Activated B cell treated with CpG ODN at 0.5 μM for 24 hours (primary cell): Measurements from ENCODE around the gene SIDT1. TPM values are rescaled to one million over a fixed set of nuclear protein-coding genes. Genes with fewer than 3 reads are reported as not detected.
"Not testable (repeated sequence)": the region's sequence is repeated elsewhere in the genome, so short reads cannot be mapped to it uniquely, and the experiment has no call there.

Experiments used
- ATAC-seq: fragments of 200-7000 bp; cut with Tn5 transposase; one replicate; pipeline ENCODE4 v1.10.0; 2021; ENCODE audit warnings: low read depth, mild to moderate bottlenecking, moderate library complexity
- CTCF ChIA-PET: fragments of 350-600 bp; sonication (Branson Sonifier 250); formaldehyde crosslinking; loops from one replicate; lab custom pipeline; 2021; ENCODE audit warnings: antibody characterized with exemption; lab: Charles Lee
- POLR2A ChIA-PET: fragments of 350-600 bp; sonication (Branson Sonifier 250); formaldehyde crosslinking; loops from one replicate; lab custom pipeline; 2021; ENCODE audit warnings: antibody characterized with exemption; lab: Charles Lee
- DNase-seq: peaks from one replicate; pipeline ENCODE4 v3.0.0; 2022
- H3K27ac Mint-ChIP-seq: one replicate; pipeline ENCODE4 v1.8.0; 2020; ENCODE audit warnings: mixed read lengths
- H3K27me3 Mint-ChIP-seq: one replicate; pipeline ENCODE4 v1.8.0; 2021; ENCODE audit warnings: mixed read lengths
- H3K36me3 Mint-ChIP-seq: one replicate; pipeline ENCODE4 v1.8.0; 2021; ENCODE audit warnings: low read depth, mixed read lengths
- H3K4me1 Mint-ChIP-seq: one replicate; pipeline ENCODE4 v1.8.0; 2021; ENCODE audit warnings: mixed read lengths
- H3K4me3 Mint-ChIP-seq: one replicate; pipeline ENCODE4 v1.8.0; 2020; ENCODE audit warnings: mild to moderate bottlenecking, mixed read lengths
- H3K9me3 Mint-ChIP-seq: one replicate; pipeline ENCODE4 v1.8.0; 2020; ENCODE audit warnings: mixed read lengths
- intact Hi-C: fragments of 100-400 bp; cut with micrococcal nuclease; formaldehyde crosslinking; loops from one replicate; pipeline ENCODE4 v1.15.1; 2024
- total RNA-seq: library from RNA; stranded (reverse); gene quantifications from 2 replicates; pipeline ENCODE4 v1.2.3, GENCODE V29; 2022
- TF ChIP-seq, protein P1 (sequence below): fragments of 200-600 bp; IDR thresholded peaks from one replicate; pipeline ENCODE4 v1.8.0; 2022; ENCODE audit warnings: antibody characterized with exemption, mild to moderate bottlenecking

Gene SIDT1
- total RNA-seq, 1 donor from 2014 or later: 44.9 TPM

DNA sequence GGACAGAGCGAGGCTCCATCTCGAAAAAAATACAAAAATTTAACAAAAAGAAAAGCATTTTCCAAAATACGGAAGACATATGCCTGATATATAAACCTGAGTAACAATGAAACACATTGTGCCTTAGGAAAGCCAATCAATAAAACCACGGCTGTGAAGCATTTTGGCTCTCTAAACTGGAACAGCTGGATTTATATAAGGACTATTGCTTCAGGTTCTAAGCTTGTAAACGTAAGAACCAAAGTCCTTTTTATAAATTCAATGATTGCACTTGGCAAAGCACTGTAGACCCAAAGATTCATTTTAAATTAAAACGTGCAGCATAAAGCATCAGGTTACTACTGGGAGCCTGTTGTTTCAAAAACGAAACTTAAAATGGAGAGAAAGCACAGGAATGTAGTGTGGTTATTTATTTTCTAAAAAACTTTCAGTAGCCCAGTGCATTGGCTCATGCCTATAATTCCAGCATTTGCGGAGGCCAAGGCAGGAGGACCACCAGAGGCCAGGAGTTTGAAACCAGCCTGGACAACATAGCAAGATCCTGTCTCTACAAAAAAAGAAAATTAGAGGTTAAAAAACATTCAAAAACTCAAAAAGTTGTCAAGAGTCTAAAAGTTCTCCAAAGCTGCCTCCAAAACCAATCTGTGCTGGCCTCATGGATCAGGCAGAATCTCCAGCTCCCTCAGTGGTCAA, 102.6 kb downstream of the SIDT1 start:
- Mint-ChIP-seq H3K9me3 (no peaks in the 10 kb centered on the region), H3K4me3 (no peak overlapping the region), H3K27ac (no peak overlapping the region), H3K27me3 (no peaks in the 10 kb centered on the region), H3K4me1 (peaks cover 34% of the 10 kb centered on the region), H3K36me3 (peaks cover 8% of the 10 kb centered on the region)
- CTCF ChIA-PET: no interaction called here
- DNase-seq: no peak
- no peak for ATAC-seq
- POLR2A ChIA-PET: no interaction called here
- TF ChIP-seq, protein P1, sequence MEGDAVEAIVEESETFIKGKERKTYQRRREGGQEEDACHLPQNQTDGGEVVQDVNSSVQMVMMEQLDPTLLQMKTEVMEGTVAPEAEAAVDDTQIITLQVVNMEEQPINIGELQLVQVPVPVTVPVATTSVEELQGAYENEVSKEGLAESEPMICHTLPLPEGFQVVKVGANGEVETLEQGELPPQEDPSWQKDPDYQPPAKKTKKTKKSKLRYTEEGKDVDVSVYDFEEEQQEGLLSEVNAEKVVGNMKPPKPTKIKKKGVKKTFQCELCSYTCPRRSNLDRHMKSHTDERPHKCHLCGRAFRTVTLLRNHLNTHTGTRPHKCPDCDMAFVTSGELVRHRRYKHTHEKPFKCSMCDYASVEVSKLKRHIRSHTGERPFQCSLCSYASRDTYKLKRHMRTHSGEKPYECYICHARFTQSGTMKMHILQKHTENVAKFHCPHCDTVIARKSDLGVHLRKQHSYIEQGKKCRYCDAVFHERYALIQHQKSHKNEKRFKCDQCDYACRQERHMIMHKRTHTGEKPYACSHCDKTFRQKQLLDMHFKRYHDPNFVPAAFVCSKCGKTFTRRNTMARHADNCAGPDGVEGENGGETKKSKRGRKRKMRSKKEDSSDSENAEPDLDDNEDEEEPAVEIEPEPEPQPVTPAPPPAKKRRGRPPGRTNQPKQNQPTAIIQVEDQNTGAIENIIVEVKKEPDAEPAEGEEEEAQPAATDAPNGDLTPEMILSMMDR: no peak
- intact Hi-C loops: loop anchor here (5.0 kb wide), 1 partner anchor 92 kb away; no protein-coding TSS in a partner anchor

DNA sequence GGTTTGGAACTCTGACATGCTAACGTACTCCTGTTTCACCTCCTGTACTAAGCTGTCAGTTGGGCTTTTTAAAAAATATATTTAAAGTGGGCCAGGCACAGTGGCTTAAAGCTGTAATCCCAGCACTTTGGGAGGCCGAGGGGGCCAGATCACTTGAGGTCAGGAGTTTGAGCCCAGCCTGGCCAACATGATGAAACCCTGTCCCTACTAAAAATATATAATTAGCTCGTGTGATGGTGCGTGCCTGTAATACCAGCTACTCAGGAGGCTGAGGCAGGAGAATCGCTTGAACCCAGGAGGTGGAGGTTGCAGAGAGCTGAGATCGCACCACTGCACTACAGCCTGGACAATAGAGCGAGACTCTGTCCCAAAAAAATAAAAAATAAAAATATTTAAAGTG, 103.7 kb downstream of the SIDT1 start:
- CTCF ChIA-PET, H3K4me3 Mint-ChIP-seq, ATAC-seq, H3K27ac Mint-ChIP-seq, H3K36me3 Mint-ChIP-seq, intact Hi-C loops, DNase-seq, H3K9me3 Mint-ChIP-seq, H3K27me3 Mint-ChIP-seq: not testable (repeated sequence)
- H3K4me1 Mint-ChIP-seq: peaks cover 25% of the 10 kb centered on the region
- POLR2A ChIA-PET: interaction anchor here (1.0 kb wide), 1 partner anchor 16 kb away, joined by 3 read pairs; no protein-coding TSS in a partner anchor

DNA sequence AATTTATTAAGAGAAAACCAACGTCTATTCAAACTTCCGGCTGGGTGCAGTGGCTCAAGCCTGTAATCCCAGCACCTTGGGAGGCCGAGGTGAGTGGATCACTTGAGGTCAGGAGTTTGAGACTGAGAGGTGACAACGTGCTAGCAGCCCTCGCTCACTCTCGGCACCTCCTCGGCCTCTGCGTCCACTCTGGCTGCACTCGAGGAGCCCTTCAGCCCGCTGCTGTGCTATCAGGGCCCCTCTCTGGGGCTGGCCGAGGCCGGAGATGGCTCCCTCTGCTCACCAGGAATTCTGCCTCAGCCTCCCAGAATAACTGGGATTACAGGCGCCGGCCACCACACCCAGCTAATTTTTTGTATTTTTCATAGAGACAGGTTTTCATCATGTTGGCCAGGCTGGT, 105.4 kb downstream of the SIDT1 start:
- intact Hi-C loops: no loop called here
- Mint-ChIP-seq H3K4me3 (no peak overlapping the region), H3K27me3 (no peaks in the 10 kb centered on the region), H3K9me3 (no peaks in the 10 kb centered on the region), H3K27ac (no peak overlapping the region), H3K36me3 (no peaks in the 10 kb centered on the region), H3K4me1 (peaks cover 10% of the 10 kb centered on the region)
- TF ChIP-seq, protein P1: no peak
- ATAC-seq: no peak
- DNase-seq: no peak
- POLR2A ChIA-PET: no interaction called here
- CTCF ChIA-PET: no interaction called here

DNA sequence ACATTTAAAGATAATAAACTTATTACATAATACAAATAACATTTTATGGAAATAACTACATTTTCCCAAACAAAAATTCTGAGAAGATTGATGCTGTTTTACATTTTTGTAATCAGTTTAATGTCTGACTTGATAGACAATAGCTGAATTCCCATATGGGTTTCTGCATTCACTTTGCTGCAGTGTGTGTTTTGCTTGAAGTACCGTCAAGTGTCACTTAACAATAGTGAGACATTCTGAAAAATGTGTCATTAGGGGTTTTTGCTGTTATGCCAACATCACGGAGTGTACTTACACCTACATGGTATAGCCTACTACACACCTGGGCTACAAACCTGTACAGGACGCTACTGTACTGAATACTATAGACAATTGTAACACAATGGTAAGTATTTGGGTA, 106.6 kb downstream of the SIDT1 start:
- Mint-ChIP-seq H3K27ac (no peak overlapping the region), H3K27me3 (no peaks in the 10 kb centered on the region), H3K36me3 (peaks cover 1% of the 10 kb centered on the region), H3K4me3 (no peak overlapping the region), H3K4me1 (peaks cover 10% of the 10 kb centered on the region), H3K9me3 (peaks cover 1% of the 10 kb centered on the region)
- POLR2A ChIA-PET: no interaction called here
- CTCF ChIA-PET: no interaction called here
- intact Hi-C loops: no loop called here
- no peak for DNase-seq
- ATAC-seq: no peak
- TF ChIP-seq, protein P1: no peak

DNA sequence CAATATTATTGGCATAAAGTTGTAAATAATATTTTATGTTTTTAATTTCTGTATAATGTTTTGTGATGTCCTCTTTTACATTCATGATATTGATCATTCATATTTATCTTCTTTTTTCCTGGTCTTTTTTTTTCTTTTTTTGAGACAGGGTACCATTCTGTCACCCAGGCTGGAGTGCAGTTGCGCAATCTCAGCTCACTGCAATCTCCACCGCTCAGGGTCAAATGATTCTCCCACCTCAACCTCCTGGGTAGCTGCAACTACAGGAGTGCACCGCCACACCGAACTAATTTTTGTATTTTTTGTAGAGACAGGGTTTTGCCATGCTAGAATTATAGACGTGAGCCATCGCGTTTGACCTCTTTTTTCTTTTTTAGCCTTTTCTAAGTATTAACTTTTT, 111.2 kb downstream of the SIDT1 start:
- ChIA-PET CTCF (no interaction called here), POLR2A (interaction anchor here (0.6 kb wide), 1 partner anchor 25 kb away, joined by 3 read pairs; no protein-coding TSS in a partner anchor)
- Mint-ChIP-seq H3K27ac (no peak overlapping the region), H3K9me3 (peaks cover 7% of the 10 kb centered on the region), H3K36me3 (peaks cover 14% of the 10 kb centered on the region), H3K4me1 (peaks cover 7% of the 10 kb centered on the region), H3K27me3 (no peaks in the 10 kb centered on the region), H3K4me3 (no peak overlapping the region)
- DNase-seq: no peak
- ATAC-seq: no peak
- TF ChIP-seq, protein P1: no peak
- intact Hi-C loops: no loop called here
